Measurements from ENCODE around the gene MT4.

MT4 gene

GRCh38 chr16:56615353-56615752 lies 50.5 kb downstream of the MT4 start:
- TF ChIP-seq USF1 (IDR thresholded peaks at IDR 0.05): no peak
- no peak for TF ChIP-seq TCF12 (IDR thresholded peaks at IDR 0.05; ENCODE audit: low read depth)
- TF ChIP-seq NFIC (IDR thresholded peaks at IDR 0.05): no peak
- TF ChIP-seq ZBTB7A (IDR thresholded peaks at IDR 0.05; ENCODE audit: low read depth): no peak
- TF ChIP-seq REST (IDR thresholded peaks at IDR 0.05; ENCODE audit: low read depth): no peak
- TF ChIP-seq FOXM1 (IDR thresholded peaks at IDR 0.05; ENCODE audit: borderline replicate concordance, low read depth): no peak
- no peak for TF ChIP-seq YY1 (IDR thresholded peaks at IDR 0.05; ENCODE audit: low read depth)
- no peak for TF ChIP-seq CEBPB (IDR thresholded peaks at IDR 0.05)
- TF ChIP-seq TAF1 (IDR thresholded peaks at IDR 0.05; ENCODE audit: low read depth): no peak
- no peak for TF ChIP-seq TEAD4 (IDR thresholded peaks at IDR 0.05)
- TF ChIP-seq CREB1 (IDR thresholded peaks at IDR 0.05; ENCODE audit: low read depth): no peak

- TF ChIP-seq TEAD4 (IDR thresholded peaks at IDR 0.05) (no peak), FOXM1 (IDR thresholded peaks at IDR 0.05; ENCODE audit: borderline replicate concordance, low read depth) (no peak), USF1 (IDR thresholded peaks at IDR 0.05) (no peak), YY1 (IDR thresholded peaks at IDR 0.05; ENCODE audit: low read depth) (no peak), TCF12 (IDR thresholded peaks at IDR 0.05; ENCODE audit: low read depth) (no peak), ZBTB7A (IDR thresholded peaks at IDR 0.05; ENCODE audit: low read depth) (no peak), TAF1 (IDR thresholded peaks at IDR 0.05; ENCODE audit: low read depth) (no peak), RAD21 (IDR thresholded peaks at IDR 0.05; ENCODE audit: low read depth) (no peak), CEBPB (IDR thresholded peaks at IDR 0.05) (no peak), EP300 (IDR thresholded peaks at IDR 0.05; ENCODE audit: borderline replicate concordance) (no peak), NFIC (IDR thresholded peaks at IDR 0.05) (no peak), MAX (IDR thresholded peaks at IDR 0.05) (no peak), REST (IDR thresholded peaks at IDR 0.05; ENCODE audit: low read depth) (no peak), EGR1 (IDR thresholded peaks at IDR 0.05) (no peak), CREB1 (IDR thresholded peaks at IDR 0.05; ENCODE audit: low read depth) (no peak)
Measured at GRCh38 chr16:56616608-56617211, 51.8 kb downstream of the MT4 start.

GRCh38 chr16:56617212-56618085 lies 52.6 kb downstream of the MT4 start:
- TF ChIP-seq ZBTB7A (IDR thresholded peaks at IDR 0.05; ENCODE audit: low read depth): no peak
- no peak for TF ChIP-seq FOXM1 (IDR thresholded peaks at IDR 0.05; ENCODE audit: borderline replicate concordance, low read depth)
- no peak for TF ChIP-seq REST (IDR thresholded peaks at IDR 0.05; ENCODE audit: low read depth)
- no peak for TF ChIP-seq CREB1 (IDR thresholded peaks at IDR 0.05; ENCODE audit: low read depth)

GRCh38 chr16:56618138-56618537 lies 53.3 kb downstream of the MT4 start:
- TF ChIP-seq EGR1 (IDR thresholded peaks at IDR 0.05): no peak
- no peak for TF ChIP-seq MAX (IDR thresholded peaks at IDR 0.05)
- no peak for TF ChIP-seq REST (IDR thresholded peaks at IDR 0.05; ENCODE audit: low read depth)
- no peak for TF ChIP-seq TAF1 (IDR thresholded peaks at IDR 0.05; ENCODE audit: low read depth)
- TF ChIP-seq CEBPB (IDR thresholded peaks at IDR 0.05): no peak
- no peak for TF ChIP-seq EP300 (IDR thresholded peaks at IDR 0.05; ENCODE audit: borderline replicate concordance)
- TF ChIP-seq TEAD4 (IDR thresholded peaks at IDR 0.05): no peak
- no peak for TF ChIP-seq RAD21 (IDR thresholded peaks at IDR 0.05; ENCODE audit: low read depth)
- TF ChIP-seq NFIC (IDR thresholded peaks at IDR 0.05): no peak
- TF ChIP-seq TCF12 (IDR thresholded peaks at IDR 0.05; ENCODE audit: low read depth): no peak
- TF ChIP-seq CREB1 (IDR thresholded peaks at IDR 0.05; ENCODE audit: low read depth): no peak
- TF ChIP-seq ZBTB7A (IDR thresholded peaks at IDR 0.05; ENCODE audit: low read depth): no peak
- no peak for TF ChIP-seq YY1 (IDR thresholded peaks at IDR 0.05; ENCODE audit: low read depth)
- TF ChIP-seq USF1 (IDR thresholded peaks at IDR 0.05): no peak
